ENCODE measurements around the gene UROC1. TPM values are rescaled to one million over a fixed set of nuclear protein-coding genes. Genes with fewer than 3 reads are reported as not detected.

The UROC1 gene
- total RNA-seq, 2 donors from 2014 or later, result not detected

- H3K27ac ChIP-seq, result no peak overlapping the region
- no peak for DNase-seq
- no peaks in the 10 kb centered on the region for H3K27me3 ChIP-seq
- no peak overlapping the region for H3K4me3 ChIP-seq
- no peaks in the 10 kb centered on the region for H3K4me1 ChIP-seq
- no peaks in the 10 kb centered on the region for H3K9me3 ChIP-seq
- intact Hi-C loops (cut with DNase I), result no loop called here
- no peak overlapping the region for H3K9ac ChIP-seq (ENCODE audit: low read depth in 2 of 2, low read length in 2 of 2)
- no peak for TF ChIP-seq CTCF (IDR thresholded peaks at IDR 0.05)
- no peaks in the 10 kb centered on the region for H3K36me3 ChIP-seq
Observed at GRCh38 chr3:126556637-126557414, 39.3 kb upstream of the UROC1 start.

- Histone ChIP-seq H3K36me3 (no peaks in the 10 kb centered on the region), H3K4me1 (no peaks in the 10 kb centered on the region), H3K27me3 (no peaks in the 10 kb centered on the region), H3K9me3 (no peaks in the 10 kb centered on the region), H3K9ac (ENCODE audit: low read depth in 2 of 2, low read length in 2 of 2) (no peak overlapping the region), H3K4me3 (no peak overlapping the region), H3K27ac (no peak overlapping the region)
- intact Hi-C loops (cut with DNase I), result no loop called here
- no peak for DNase-seq
- no peak for TF ChIP-seq CTCF (IDR thresholded peaks at IDR 0.05)
Observed at GRCh38 chr3:126555795-126556636, 38.4 kb upstream of the UROC1 start.

- peak; percentile 13 for DNase-seq
- no peak for TF ChIP-seq CTCF (IDR thresholded peaks at IDR 0.05)
- no peaks in the 10 kb centered on the region for H3K27me3 ChIP-seq
- intact Hi-C loops (cut with DNase I), result no loop called here
- H3K9ac ChIP-seq (ENCODE audit: low read depth in 2 of 2, low read length in 2 of 2), result no peak overlapping the region
- H3K9me3 ChIP-seq, result no peaks in the 10 kb centered on the region
- no peaks in the 10 kb centered on the region for H3K36me3 ChIP-seq
- no peak overlapping the region for H3K27ac ChIP-seq
- H3K4me3 ChIP-seq, result no peak overlapping the region
- no peaks in the 10 kb centered on the region for H3K4me1 ChIP-seq
Observed at GRCh38 chr3:126554560-126555525, 37.3 kb upstream of the UROC1 start.

GRCh38 chr3:126553284-126554084, 35.9 kb upstream of the UROC1 start:
- intact Hi-C loops (cut with DNase I), result no loop called here
- Histone ChIP-seq H3K36me3 (no peaks in the 10 kb centered on the region), H3K9me3 (no peaks in the 10 kb centered on the region), H3K27me3 (no peaks in the 10 kb centered on the region), H3K27ac (no peak overlapping the region), H3K4me1 (no peaks in the 10 kb centered on the region), H3K4me3 (no peak overlapping the region), H3K9ac (ENCODE audit: low read depth in 2 of 2, low read length in 2 of 2) (no peak overlapping the region)
- TF ChIP-seq CTCF (IDR thresholded peaks at IDR 0.05), result no peak
- DNase-seq, result peak; percentile 12
